ENCODE data around the gene AKR1C1.
"Not testable (repeated sequence)": the region's sequence is repeated elsewhere in the genome, so short reads cannot be mapped to it uniquely, and the experiment has no call there.

The AKR1C1 gene

GRCh38 chr10:4962876-4963814, at the start of gene AKR1C1:
Gene AKR1C1, plus strand, starts transcription at chr10:4963415. Its CDS starts 30 bp downstream, at chr10:4963445.
- not testable (repeated sequence) for H3K4me3 ChIP-seq (replicated peaks; ENCODE audit: low read depth, low read length); DNase-seq (ENCODE audit: extremely low read depth, low read depth)

- no peak overlapping the region for H3K4me3 ChIP-seq (replicated peaks; ENCODE audit: low read depth, low read length)
- TF ChIP-seq CTCF (IDR thresholded peaks at IDR 0.05; ENCODE audit: low read depth, low read length, missing control alignments) = no peak
- no peak for DNase-seq (ENCODE audit: extremely low read depth, low read depth)
Measured at GRCh38 chr10:4914213-4914850, 48.9 kb upstream of the AKR1C1 start.

GRCh38 chr10:4916086-4916716, 47.0 kb upstream of the AKR1C1 start:
- DNase-seq (ENCODE audit: extremely low read depth, low read depth) = no peak
- TF ChIP-seq CTCF (IDR thresholded peaks at IDR 0.05; ENCODE audit: low read depth, low read length, missing control alignments) = no peak
- no peak overlapping the region for H3K4me3 ChIP-seq (replicated peaks; ENCODE audit: low read depth, low read length)

GRCh38 chr10:4918236-4918635, 45.0 kb upstream of the AKR1C1 start:
- DNase-seq (ENCODE audit: extremely low read depth, low read depth) = no peak
- TF ChIP-seq CTCF (IDR thresholded peaks at IDR 0.05; ENCODE audit: low read depth, low read length, missing control alignments) = no peak
- no peak overlapping the region for H3K4me3 ChIP-seq (replicated peaks; ENCODE audit: low read depth, low read length)

- not testable (repeated sequence) for H3K4me3 ChIP-seq (replicated peaks; ENCODE audit: low read depth, low read length); DNase-seq (ENCODE audit: extremely low read depth, low read depth)
Measured at GRCh38 chr10:4924482-4924881, 38.7 kb upstream of the AKR1C1 start.

- no peak for TF ChIP-seq CTCF (IDR thresholded peaks at IDR 0.05; ENCODE audit: low read depth, low read length, missing control alignments)
- no peak overlapping the region for H3K4me3 ChIP-seq (replicated peaks; ENCODE audit: low read depth, low read length)
- no peak for DNase-seq (ENCODE audit: extremely low read depth, low read depth)
Measured at GRCh38 chr10:4926400-4926799, 36.8 kb upstream of the AKR1C1 start.

- no peak for DNase-seq (ENCODE audit: extremely low read depth, low read depth)
- H3K4me3 ChIP-seq (replicated peaks; ENCODE audit: low read depth, low read length) = no peak overlapping the region
- TF ChIP-seq CTCF (IDR thresholded peaks at IDR 0.05; ENCODE audit: low read depth, low read length, missing control alignments) = no peak
Measured at GRCh38 chr10:4931587-4931986, 31.6 kb upstream of the AKR1C1 start.

Data from HFF-Myc (cell line).